GM18499 (cell line): Measurements from ENCODE around the gene RALGPS2.
"Not testable (repeated sequence)": the region's sequence is repeated elsewhere in the genome, so short reads cannot be mapped to it uniquely, and the experiment has no call there.

Experiments
- ATAC-seq: cut with Tn5 transposase; IDR thresholded peaks from one replicate; pipeline ENCODE4 v1.9.1; 2021; ENCODE audit warnings: moderate number of reproducible peaks; ENCODE audit not compliant: insufficient read depth, unreplicated experiment

RALGPS2 gene

DNA sequence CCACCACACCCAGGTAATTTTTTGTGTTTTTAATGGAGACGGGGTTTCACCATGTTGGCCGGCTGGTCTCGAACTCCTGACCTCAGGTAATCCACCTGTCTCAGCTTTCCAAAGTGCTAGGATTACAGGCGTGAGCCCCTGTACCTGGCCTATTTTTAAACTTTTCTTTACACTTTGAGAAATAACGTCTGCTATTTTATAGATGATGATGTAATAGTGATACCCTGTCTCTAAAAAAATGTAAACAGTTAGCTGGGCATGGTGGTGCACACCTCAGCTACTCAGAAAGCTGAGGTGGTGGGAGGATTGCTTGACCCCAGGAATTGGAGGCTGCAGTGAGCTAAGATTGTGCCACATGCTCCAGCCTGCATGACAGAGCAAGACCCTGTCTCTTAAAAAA lies 47.9 kb downstream of the RALGPS2 start:
- ATAC-seq, result no peak

DNA sequence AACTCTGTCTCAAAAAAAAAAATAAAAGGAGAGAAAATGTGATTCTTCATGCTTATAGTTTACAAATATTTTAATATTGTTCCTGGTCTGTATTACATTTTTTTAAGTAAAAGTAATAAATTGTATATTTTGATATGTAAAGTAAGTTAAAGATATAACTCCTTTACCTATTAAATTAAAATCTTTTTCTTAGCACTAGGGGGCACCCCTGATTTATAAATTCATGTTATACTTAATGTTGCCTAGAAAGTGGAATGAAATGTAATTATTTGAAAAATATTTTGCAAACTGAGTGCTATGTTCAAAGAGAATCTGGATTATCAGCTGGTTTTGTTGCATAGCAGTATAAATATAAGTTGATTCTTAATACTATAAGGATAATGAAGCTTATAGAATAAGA lies 49.2 kb downstream of the RALGPS2 start:
- ATAC-seq, result no peak

DNA sequence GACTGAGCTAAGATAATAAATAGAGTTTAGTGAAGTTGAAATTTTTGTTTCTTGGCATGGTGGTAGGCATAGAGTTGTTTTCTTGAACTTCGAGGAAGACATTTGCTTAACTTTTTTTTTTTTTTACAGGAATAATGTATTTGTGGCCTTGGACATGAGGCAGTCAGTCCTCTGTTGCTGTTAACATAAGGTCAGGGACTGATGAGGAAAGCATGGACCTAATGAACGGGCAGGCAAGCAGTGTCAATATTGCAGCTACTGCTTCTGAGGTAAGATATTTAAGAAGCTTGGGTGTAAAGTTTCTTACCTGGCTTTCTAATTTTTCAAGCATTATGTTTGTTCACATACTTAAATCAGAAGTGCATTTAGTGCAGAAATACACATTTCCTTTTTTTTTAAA lies 51.5 kb downstream of the RALGPS2 start:
- ATAC-seq, result no peak

DNA sequence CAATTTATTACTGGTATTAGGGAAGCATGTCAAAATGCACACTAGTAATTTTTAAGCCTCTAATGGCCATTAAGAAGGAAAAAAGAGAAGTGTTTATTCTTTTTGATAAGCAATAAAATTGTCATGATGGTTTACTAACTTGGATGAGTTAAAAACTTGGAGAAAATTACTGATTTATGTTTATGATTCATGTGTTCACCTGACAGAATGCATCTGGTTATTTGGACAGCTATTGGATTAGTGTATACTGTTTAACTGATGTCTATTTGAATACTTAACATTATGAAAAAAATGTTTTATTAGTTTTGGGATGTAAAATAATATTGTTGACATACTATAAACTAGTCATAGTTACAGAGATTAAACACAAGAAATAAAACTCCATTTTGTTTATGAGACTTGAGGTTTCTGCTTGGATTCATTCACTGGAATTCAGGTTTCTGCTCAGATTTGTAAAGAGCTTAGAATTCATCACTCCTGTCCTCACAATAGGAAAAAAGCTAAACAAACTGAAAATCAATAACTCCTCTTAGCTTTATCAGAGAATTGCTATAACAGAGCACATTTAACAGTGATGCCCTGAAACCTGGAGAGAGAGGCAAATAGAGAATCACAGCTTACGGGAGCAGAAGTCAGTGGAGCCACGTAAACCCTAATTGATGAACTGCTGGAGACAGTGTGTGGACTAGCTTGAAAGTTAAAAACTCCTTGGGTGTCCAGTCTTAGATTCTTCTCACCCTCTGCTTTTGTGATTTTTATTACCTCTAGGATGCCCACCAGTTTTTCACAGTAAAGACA lies 56.7 kb downstream of the RALGPS2 start:
- ATAC-seq, result no peak

DNA sequence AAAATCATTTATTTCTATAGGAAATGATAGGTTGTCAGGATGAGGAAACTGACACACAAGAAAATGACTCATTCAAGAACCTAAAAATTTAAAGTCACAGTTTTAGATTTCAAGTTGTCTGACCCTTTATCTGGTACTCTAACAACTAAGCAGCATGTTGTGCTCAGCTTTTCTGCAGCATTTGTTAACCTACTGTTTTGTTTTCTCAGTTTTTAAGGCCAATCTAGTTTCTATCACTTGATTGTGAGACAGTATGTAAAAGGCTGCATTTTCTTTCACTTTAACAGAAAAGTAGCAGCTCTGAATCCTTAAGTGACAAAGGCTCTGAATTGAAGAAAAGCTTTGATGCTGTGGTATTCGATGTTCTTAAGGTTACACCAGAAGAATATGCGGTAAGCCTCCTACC lies 59.1 kb downstream of the RALGPS2 start:
- ATAC-seq, result no peak

DNA sequence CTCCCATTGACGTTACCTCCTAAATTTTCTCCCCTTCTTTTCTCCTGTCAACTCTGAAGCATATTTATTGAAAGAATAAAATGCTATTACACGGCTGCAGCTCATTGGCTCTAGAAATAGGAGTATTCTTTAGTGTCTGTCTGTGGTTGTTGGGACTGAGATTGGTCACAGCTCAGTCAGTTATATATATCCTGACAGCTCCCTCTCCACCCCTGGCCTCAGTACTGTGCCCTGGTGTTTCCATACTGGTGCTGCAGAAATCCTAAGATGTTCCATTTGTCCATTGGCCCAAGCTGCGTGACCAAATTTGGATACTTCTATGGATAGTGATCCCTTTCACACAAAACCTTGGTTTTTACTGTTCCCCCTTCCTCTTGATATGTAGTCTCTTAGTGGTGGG lies 67.3 kb downstream of the RALGPS2 start:
- no peak for ATAC-seq

DNA sequence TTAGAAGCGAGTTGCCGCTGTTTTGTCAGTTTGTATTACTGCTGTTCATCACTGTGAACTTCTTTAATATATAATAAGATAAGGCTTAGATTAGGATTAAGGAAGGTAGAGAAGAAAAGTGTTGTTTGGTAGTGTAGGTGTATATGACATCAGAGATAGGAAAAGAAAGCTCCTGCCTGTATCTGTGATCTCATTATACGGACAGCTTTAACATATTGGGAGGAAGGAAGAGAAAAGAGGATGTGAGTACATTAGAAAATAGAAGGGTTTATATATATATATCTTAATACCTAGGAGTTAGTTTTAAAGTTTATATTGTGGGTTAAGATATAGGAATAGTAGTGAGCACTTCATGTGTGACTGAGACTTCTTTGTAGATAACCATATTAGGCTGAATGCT lies 71.0 kb downstream of the RALGPS2 start:
- no peak for ATAC-seq

DNA sequence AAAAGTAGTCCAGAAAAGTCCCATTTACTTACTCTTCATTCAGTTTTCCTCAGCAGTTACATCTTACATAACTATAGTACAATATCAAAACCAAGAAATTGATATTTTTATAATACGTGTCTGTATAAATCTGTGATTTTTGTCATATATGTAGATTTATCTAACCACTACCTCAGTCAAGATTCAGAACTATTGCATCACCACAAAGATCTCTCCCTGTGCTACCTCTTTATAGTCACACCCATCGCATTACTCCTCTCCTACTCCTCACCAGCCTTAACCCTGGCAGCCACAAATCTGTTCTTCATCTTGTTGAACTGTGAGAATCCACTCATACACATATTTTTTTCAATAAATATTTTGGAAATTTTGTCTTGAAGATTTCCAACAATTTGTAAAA lies 72.5 kb downstream of the RALGPS2 start:
- no peak for ATAC-seq

DNA sequence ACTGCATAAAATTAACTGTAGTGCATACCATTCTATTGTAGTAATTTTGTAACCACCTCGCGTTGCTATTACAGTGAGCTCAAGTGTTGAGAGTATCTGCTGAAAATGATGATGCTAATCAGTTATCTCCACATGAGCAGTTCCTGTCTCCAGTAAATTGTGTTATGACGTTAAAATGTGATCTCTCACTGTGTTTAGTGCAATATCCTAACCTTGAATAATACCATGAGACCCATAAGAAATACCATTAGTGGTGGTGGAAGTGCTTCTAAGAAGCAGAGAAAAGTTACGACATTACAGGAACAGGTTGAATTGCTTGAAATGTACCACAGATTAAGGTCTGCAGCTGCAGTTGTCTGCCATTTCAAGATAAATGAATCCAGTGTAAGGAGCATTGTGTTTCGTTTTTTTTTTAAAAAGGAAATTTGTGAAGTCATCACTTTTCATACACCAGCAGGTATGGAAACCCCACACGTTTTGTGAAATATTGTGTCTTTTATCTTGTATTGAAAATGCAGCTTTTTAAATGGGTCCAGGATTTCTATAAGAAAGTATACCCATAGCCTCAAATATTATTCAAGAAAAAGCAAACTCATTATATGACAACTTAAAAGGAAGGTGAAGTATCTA lies 73.3 kb downstream of the RALGPS2 start:
- no peak for ATAC-seq

DNA sequence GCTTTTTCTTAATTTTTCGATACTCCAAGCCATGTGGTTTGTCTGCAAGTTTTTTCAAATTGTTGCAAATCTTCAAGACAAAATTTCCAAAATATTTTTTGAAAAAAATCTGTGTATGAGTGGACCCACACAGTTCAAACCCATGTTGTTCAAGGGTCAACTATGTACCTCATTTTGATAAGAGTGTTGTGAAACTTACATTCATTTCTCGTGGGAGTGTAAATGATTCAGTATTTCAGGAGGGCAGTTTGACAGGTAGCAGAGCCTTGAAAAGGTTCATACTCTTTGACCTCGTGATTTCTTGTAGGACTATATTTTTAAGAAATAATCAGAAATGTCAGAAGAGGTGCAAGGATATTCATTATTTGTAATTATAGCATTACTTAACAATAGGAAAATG lies 77.8 kb downstream of the RALGPS2 start:
- ATAC-seq, result no peak

DNA sequence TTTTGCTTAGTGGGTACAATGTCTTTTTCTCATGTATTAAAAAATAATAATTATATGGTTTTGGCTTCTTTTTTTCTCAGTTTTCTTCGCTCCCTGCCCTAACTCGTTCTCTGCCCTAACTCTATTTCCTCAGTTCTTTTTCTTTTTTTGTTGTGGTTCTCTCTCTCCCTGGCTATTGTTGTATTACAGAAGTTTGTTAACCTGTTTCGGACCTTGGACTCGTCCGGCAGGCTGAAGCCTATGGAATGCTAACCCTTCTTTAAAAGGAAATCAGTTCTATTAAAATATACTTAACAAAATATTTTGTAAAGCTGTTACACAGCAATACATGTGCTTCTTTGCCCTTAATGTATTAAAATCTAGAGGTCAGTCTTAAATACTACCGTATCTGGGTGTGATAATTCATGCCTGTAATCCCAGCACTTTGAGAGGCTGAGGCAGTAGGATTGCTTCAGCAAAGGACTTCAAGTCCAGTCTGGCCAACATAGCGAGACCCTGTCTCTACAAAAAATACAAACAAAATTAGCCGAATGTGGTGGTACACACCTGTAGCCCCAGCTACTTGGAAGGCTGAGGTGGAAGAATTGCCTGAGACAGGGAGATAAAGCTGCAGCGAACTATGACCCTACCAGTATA lies 81.7 kb downstream of the RALGPS2 start:
- no peak for ATAC-seq

DNA sequence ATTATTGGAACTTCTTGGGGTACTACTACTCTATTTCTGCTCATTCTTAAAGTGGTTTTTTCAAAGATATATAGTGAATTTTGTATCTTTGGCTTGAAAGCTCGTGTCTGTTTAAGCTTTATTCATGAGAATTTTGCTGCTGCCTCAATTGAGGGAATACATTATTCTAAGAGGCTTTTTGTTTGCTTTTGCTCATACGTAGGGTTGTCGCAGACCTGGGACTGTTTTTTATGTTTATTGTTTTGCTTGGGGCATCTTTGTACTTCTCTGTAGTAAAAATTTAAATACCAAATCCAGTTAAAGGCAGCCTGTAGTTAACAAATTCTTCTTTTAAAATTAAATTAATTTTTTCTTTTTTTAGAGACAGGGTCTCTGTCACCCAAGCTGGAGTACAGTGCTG lies 83.5 kb downstream of the RALGPS2 start:
- ATAC-seq, result no peak

DNA sequence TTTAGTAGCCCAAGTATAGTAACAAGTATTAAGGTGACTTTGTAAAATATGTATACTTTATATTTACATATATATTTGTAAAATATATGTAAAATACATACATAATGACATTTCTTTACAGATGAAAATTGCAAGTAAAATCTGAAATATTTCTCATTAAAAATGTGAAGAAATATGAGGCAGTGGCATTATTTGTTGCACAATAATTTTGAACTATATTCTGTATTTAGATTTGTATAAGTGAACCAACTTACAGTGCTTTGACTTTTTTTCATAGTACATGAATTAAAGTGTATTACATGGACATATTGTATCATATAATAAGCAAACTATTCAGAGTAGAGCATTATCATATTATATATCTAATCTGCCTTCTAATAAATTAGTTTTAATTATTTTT lies 85.5 kb downstream of the RALGPS2 start:
- no peak for ATAC-seq

DNA sequence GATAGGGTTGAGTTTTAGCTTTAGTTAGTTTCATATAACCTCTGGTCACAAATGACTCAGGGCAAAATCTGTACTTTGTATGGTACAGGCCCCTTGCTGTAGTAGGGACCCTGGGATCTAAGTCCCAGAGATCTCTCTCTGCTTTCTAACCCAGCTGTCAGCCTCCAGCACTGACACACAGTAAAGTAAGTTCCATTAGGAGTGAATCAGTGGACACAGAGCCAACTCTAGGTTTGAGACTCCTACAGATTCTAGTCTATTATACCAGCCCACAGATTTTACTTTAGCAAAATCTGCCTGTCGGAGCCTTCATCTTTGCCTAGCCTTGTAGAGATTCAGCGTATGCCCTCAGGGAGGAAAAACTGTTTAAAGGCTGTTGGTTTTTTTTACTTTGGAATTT lies 93.4 kb downstream of the RALGPS2 start:
- no peak for ATAC-seq

DNA sequence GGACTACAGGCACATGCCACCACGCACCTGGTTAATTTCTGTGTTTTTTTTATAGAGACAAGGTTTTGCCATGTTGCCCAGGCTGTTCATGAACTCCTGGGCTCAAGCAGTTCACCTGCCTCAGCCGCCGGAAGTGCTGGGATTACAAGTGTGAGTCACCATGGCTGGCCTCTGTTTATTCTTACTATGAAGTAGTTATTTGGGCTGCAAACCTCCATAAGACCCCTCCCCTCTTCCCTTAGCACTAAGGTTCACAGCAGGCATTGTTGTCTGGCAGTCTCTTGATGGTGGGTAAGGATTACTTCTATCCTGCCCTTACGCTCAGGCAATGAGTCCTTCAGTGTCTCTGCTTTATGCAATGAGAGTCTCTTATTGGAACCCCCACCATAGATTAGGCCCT lies 94.1 kb downstream of the RALGPS2 start:
- no peak for ATAC-seq

DNA sequence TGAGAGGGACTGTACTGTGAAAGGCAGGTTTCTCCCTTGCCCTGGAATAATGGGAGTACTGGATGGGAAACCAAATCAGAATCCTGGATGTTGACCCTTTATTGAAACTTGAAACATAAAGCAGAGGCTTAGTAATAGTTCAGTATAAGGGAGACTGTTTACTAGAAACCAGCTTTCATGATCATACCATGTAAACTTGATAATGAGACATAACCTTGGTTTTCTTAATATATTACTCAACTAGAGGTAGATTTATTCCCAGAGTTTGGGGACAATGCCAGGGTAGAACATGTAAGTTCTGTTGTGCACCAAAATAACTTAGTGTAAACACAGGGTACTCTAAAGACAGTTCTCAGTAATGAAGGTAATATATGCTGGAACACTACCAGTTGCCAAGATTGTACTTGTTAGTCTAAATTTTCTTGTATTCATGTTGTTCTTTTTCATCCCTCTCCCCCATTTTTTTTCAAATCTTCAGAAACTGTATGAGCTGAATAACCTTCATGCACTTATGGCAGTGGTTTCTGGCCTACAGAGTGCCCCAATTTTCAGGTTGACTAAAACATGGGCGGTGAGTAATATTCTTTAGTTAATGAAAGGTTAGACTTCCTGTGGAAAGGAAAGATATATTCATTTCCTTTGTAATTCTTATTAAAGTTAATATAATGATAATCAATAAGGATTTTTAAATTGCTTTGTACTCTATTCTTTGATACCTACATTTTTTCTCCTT lies 96.3 kb downstream of the RALGPS2 start:
- no peak for ATAC-seq

DNA sequence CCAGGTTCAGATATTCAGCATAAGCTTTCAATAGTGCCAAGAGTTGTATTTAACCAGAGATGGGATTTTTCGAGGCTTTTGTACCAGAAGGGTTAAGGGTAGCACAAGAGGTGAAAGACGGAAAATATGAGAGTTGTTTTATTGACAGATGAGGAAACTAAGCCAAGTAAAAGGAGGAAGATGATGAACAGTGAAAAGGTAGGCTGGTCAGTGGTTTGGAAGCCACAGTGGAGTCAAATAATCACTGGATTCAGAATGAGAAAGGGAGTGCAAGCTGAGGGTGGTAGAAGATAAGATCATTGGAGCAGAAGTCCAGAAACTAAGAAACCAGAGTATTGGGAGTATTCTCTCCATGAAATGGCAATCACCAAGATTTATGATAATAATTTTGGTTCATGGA lies 100.1 kb downstream of the RALGPS2 start:
- ATAC-seq, result no peak

DNA sequence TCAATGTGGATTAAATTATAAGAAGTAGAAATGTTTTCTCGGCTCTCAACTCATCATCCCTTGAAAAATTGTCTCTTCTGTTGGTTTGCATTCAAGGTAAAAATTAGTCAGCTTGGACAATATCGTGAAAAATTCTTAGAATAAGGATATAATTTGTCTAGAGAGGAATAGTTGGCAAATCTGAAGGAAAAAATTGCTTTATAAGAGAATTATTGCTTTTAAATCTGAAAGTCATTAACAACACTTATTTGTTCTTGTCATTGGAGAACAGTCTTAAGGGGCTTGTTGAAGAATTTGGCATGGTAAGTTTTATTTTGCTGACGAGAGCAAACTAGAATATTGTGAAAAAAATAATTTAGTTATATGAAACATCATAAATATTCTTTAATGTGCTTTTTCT lies 119.4 kb downstream of the RALGPS2 start:
- ATAC-seq, result no peak

DNA sequence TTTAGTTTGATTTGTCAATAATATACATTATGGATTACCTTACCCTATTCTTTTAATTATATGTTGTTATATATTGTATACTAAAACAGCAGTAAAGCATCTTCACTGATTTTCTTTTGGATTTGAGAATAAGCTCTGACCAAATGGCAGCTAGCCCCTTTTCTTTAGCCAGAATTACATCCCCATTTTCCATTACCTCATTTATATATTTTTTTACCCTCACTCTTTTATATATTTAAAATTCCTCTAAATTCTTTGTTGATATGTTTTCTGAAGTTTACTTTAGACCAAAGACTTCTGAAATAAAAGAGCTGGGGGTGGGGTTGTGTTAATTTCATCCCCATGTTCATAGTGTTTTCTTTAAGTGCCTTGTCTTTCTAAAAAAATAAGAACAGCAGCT lies 121.3 kb downstream of the RALGPS2 start:
- ATAC-seq, result no peak

DNA sequence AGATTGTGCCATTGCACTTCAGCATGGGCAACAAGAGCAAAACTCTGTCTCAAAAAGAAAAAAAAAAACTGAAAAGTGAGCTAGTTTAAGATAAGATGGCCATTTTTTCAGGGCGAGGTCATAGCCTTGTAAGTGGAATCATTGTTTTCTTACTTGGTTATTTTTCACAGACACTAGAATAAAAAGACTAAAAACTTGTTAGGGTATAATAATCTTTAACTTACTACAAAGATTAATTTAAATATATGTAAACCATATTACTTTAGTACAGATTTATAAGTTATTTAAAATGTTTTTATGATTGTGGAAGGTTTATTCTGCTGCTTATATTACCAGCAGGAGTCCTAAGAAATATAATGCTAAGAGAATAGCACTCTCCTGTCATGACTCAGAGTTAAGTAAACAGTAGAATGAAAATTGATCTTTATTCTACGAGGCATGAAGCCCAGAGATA lies 122.4 kb downstream of the RALGPS2 start:
- no peak for ATAC-seq

DNA sequence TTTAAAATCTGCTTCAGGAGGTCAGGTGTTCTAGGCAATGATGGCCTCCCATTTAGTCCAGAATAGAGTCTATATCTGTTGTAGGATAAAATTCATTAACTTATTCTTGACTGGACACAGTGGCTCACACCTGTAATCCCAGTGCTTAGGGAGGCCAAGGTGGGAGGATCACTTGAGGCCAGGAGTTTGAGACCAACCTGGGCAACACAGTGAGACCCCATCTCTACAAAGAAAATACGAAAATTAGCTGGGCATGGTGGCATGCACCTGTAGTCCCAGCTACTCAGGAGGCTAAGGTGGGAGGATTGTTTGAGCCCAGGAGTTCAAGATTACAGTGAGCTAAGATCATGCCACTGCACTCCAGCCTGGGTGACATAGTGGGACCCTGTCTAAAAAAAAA lies 122.9 kb downstream of the RALGPS2 start:
- ATAC-seq, result not testable (repeated sequence)
